Measurements from ENCODE around the gene NFATC3.
"Not testable (repeated sequence)": the region's sequence is repeated elsewhere in the genome, so short reads cannot be mapped to it uniquely, and the experiment has no call there.

The NFATC3 gene

DNA sequence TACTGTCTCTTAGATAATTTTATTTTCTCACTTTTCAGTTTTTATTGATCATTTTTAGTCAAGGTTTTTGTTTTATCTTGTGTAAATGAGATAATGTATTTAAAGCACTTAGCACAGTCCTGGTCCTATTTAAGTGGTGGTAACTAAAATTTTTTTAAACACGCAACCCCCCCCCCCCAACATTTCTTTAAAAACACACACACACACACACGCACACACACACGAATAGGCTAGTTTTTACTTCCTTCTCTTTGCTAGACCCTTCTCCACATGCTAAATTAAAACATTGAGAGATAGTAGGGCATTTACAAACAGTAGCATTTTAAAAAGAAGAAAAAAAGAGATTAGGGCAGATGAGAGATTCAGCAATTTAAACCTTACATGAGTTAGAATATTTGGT lies 5.0 kb downstream of the NFATC3 start:
- DNase-seq: no peak

DNA sequence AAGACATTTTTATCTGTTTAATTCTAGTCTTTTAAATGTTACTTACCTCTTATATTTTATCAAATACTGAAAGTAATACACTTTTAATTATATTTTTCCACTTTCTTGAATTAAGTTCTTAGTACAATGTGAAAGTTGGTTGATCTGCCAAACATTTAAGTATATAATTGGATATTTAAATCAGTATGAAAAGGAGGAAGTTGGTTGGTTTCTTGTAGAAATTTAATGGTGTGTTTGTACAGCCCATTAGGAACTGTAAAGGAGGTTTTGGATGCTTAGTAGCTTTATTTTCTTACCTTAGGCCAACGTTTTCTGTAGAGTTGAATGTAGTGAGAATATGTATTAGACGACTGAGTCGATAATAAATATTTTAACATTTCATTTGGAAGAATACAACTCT lies 5.4 kb downstream of the NFATC3 start:
- no peak for DNase-seq

DNA sequence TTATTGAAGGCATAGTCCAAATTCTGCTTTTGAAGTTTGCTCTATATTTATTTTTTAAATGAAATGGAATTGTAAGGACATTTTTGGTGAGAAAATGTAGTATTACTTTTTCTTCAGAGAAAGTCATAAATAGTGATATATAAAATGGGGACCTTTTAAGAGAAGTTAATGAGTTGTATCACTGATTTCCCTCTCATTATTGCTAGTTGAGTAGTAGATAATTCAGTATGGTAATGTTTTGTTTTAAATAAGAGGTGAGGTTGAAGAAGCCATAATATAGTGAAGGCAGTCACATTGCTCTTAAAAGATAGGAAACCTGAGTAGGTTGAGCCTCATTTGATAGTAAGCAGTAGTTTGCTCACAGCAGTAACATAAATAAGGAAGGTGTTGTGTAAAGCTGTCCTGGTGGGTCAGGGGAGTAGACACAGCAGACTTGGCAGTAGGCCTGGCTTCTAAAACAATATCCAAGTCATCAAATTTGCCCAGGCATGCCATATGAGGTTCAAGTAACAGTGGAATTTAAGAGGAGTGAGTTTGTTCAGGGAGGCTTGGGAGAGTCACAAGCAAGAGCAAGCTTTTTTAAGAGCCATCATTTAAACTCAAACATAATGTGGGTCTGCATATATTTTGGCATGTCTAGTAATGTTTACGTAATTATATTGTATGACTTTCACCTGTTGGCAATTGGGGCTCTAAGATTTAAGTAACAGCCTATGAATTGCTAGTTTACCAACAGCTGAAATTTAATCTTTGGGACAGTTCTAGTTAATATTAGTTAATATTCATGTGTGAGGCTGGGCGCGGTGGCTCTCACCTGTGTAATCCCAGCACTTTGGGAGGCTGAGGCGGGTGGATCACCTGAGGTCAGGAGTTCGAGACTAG lies 6.5 kb downstream of the NFATC3 start:
- no peak for DNase-seq

DNA sequence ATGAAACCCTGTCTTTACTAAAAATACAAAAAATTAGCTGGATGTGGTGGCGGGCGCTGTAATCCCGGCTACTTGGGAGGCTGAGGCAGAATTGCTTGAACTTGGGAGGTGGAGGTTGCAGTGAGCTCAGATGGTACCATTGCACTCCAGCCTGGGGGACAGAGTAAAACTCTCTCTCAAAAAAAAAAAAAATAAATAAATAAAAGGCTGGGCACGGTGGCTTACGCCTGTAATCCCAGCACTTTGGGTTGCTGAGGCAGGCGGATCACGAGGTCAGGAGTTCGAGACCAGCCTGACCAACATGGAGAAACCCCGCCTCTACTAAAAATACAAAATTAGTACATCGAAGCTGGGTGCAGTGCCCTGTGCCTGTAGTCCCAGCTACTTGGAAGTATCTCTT lies 7.1 kb downstream of the NFATC3 start:
- peak; percentile 36 for DNase-seq

DNA sequence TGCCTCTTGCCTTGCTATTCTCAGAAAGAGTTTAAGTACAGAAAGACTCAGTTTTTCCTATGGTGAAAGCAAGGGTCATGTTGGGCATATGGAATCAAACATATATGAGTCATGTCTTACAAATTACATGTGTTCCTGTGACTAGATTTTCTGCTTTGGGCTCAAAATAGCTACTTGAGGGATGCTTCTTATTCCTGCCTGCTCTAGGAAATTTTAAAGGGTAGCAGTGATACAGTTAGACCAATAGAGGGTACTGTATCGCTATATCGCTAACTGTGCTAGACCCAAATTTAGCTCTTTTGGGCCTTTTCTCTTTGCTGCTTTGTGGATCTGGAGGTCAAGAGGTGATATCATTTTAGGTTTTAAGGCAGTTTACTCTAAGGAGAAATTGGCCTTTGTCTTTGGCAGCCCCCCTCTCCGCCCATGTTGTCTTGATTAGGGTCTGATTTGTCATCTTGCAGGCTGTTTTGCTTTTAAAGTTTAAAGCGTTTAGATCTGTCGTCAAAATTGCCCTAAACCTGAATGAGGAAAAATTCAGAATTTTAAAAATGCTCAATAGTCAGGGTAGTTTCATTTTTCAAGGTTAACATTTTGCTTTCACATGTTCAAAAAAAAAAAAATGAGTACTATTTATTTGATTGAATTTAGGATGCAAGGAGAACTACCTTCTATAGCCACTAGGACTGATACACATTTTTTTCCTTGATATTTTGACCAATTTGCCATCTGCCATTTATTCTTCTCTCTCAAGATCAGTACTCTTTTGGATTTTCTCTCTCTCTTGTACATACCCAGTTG lies 8.8 kb downstream of the NFATC3 start:
- no peak for DNase-seq

DNA sequence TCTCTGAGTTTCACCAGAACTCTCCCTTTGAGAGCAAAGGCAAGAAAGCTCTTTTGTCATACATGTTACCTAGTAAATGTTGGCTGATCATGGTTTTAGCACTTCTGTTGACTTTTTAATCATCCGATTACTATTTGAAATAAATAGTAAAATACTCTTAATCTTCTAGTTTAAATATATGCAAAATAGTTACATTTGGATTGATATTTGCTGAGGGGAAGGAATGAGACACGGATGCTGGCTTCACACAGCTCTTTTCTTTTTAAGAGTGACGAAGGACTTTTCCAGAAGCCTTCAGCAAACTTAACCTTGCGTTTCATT lies 9.4 kb downstream of the NFATC3 start:
- no peak for DNase-seq

DNA sequence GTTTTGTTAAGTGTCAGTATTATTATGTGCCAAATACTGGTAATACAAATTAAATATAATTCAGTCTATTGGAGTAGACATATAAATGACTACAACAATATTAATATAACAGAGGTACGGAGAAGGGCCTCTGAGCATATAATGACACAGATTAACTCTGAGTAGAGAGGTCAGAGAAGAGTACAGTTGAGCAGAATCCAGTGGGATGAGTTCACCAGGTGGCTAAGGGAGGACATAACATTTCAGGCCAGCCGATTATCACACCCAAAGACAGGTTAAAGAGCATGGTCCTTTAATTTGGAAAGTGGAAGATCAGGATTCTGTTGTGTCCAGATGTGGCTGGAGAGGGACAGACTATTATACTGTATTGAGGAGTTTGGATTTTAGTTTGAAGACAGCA lies 11.3 kb downstream of the NFATC3 start:
- DNase-seq: no peak

DNA sequence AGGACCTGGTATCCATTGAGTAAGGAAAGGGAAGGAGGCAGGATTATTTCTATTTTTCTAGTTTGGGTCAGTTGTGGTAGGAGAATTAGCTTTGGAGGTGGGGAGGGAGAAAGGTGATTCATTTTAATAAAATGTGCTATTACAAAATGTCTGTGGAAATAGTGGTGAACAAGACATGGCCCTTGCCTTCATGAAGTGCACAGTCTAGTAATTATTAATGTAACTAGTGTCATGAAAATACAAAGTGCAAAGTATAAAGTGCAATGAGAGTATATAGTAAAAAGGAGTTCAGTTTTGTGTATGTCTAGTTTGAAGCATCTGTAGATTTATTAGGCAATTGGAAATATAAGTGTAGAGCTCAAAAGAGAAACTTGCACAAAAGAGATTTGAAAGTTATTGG lies 11.9 kb downstream of the NFATC3 start:
- no peak for DNase-seq

DNA sequence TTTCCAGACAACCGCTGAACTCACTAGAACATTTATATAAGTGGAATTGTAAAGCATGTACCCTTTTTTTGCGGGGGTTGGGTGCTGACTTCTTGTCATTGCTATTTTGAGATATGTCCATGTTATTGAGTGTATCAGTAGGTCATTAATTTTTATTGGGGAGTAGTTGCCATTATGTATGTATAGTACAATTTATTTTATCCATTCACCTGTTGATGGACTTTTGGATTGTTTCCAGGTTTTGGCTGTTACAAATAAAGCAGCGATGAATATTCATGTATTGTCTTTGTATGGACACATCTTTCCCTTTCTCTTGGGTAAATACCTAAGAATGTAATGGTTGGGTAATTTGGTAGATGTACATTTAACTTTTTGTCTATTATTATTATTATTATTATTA lies 12.7 kb downstream of the NFATC3 start:
- no peak for DNase-seq

DNA sequence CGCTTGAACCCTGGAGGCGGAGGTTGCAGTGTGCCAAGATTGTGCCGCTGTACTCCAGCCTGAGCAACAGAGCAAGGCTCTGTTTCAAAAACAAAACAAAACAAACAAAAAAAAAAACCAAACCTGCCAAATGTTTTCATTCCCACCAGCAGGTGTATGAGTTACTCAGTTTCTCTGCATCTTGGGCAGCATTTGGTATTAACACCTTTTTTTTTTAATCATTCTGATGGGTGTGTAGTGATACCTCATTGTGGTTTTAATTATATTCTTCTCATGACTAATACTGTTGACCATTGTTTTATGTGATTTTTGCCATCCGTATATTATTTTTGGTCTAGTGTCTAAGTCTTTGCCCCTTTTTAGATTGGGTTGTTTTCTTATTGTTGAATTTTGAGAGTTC lies 15.3 kb downstream of the NFATC3 start:
- no peak for DNase-seq

DNA sequence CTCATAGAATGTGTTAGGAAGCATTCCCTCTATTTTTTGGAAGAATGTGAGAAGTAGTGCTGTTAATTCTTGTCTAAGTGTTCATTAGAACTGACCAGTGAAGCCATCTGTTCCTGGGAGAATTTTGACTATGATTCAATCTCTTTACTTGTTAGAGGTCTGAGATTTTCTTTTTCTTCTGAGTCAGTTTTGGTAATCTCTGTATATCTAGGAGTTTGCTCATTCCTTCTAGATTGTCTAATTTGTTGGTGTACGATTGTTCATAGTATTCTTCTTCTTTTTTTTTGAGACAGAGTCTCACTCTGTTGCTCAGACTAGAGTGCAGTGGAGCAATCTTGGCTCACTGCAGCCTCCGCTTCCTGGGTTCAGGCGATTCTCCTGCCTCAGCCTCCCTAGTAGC lies 20.4 kb downstream of the NFATC3 start:
- no peak for DNase-seq

DNA sequence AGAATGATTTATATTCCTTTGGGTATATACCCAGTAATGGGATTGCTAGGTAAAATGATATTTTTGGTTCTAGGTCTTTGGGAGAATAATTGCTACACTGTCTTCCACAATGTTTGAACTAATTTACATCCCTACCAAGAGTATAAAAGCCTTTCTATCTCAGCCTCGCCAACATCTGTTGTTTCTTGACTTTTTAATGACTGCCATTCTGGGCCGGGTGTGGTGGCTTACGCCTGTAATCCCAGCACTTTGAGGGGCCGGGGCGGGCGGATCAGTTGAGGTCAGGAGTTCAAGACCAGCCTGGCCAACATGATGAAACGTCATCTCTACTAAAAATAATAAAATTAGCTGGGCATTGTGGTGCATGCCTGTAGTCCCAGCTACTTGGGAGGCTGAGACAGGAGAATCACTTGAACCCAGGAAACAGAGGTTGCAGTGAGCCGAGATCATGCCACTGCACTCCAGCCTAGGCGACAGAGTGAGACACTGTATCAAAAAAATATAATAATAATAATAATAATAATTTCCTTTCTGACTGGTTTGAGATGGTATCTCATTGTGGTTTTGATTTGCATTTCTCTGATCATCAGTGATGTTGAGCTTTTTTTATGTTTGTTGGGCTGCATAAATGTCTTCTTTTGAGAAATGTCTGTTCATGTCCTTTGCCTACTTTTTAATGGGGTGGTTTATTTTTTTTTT lies 22.2 kb downstream of the NFATC3 start:
- not testable (repeated sequence) for DNase-seq

DNA sequence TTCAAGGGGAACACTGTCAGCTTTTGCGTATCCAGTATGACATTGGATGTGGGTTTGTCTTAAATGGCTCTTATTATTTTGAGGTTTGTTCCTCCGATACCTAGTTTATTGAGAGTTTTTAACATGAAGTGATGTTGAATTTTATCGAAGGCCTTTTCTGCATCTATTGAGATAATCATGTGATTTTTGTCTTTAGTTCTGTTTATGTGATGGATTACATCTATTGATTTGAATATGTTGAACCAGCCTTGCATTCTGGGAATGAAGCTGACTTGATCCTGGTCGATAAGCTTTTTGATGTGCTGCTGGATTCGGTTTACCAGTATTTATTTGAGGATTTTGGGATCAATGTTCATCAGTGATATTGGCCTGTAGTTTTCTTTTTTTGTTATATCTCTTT lies 24.0 kb downstream of the NFATC3 start:
- not testable (repeated sequence) for DNase-seq

DNA sequence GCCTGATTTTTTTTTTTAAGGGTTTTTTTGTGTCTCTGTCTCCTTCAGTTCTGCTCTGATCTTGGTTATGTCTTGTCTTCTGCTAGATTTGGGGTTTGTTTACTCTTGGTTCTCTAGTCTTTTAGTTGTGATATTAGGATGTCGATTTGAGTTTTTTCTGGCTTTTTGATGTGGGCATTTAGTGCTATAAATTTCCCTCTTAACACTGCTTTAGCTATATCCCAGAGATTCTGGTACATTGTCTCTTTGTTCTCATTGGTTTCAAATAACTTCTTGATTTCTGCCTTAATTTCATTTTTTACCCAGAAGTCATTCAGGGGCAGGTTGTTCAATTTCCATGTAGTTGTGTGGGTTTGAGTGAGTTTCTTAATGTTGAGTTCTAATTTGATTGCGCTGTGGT lies 25.4 kb downstream of the NFATC3 start:
- DNase-seq: not testable (repeated sequence)

DNA sequence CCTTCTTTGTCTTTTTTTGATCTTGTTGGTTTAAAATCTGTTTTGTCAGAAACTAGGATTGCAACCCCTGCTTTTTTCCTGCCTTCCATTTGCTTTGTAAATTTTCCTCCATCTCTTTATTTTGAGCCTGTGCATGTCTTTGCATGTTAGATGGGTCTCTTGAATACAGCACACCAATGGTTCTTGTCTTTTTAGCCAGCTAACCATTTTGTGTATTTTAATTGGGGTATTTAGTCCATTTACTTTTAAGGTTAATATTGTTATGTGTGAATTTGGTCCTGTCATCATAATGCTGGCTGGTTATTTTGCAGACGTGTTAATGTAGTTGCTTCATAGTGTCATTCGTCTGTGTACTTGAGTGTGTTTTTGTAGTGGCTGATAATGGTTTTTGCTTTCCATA lies 26.2 kb downstream of the NFATC3 start:
- DNase-seq: no peak

DNA sequence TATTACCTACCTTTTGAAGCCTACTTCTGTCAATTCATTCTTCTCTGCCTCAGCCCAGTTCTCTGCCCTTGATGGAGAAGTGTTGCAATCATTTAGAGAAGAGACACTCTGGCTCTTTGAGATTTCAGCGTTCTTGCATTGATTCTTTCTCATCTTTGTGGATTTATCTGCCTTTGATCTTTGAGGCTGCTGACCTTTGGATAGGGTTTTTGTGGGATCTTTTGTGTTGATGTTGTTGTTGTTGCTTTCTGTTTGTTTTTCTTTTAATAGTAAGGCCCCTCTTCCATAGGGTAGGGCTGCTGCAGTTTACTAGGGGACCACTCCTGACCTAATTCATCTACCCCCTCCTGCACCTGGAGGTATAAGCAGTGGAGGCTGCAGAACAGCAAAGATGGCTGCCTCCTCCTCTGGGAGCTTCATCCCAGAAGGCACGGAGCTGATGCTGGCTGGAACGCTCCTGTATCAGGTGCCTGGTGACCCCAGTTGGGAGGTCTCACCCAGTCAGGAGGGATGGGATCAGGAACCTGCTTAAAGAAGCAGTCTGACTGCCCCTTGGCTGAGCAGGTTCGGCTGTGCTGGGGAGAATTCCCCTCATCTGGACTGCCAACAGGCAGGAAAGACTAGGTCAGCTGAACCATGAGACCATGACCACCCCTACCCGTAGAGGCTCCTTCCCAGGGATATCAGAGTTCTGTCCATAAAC lies 28.0 kb downstream of the NFATC3 start:
- DNase-seq: no peak

DNA sequence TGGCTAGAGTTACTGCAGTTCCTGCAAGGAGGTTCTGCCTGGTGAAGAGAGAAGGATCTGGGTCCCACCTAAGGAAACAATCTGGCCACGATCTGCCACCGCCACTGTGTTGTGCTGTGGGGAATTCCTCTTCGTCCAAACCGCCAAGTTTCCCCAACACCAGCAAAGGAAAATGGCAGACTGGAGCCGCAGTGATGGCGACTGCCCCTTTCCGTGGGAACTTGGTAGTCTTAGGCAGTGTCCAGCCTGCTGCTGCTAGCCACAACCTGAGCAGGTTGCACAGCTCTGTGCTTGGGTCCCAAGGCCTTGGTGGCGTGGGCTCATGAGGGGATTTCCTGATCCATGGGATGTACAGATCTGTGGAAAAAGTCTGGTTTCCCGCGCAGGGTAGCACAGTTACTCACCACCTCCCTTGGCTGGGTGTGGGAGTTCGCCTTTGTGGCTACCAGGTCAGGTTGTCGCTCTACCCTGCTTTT lies 28.6 kb downstream of the NFATC3 start:
- DNase-seq: no peak

DNA sequence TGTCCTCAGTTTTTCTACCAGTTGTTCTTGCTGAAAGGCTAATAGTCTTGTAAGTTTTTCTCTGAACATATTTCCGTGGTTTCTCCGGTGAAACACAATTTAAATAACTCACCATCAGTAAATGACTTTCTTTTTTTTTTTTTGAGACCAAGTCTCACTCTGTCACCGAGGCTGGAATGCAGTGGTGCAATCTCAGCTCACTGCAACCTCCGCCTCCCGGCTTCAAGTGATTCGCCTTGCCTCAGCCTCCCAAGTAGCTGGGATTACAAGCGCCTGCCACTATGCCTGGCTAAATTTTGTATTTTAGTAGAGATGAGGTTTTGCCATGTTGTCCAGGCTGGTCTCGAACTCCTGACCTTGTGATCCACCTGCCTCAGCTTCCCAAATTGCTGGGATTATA lies 29.8 kb downstream of the NFATC3 start:
- not testable (repeated sequence) for DNase-seq

DNA sequence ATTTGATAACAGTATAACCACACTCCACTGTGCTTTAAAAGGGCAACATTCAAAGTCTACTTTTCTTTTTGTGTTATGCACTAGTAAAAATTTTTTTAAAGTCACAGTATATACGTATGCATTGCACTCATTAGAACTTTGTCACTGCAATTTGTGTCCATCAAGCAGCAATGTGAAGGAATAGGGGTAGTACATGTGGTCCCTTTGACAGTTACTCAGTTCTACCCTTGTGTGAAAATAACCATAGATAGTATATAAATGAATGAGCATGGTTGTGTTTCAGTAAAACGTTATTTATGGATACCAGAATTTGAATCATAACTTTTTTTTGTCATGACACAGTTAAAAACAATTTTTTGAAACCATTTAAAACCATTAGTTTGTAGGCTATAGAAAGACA lies 30.7 kb downstream of the NFATC3 start:
- no peak for DNase-seq

DNA sequence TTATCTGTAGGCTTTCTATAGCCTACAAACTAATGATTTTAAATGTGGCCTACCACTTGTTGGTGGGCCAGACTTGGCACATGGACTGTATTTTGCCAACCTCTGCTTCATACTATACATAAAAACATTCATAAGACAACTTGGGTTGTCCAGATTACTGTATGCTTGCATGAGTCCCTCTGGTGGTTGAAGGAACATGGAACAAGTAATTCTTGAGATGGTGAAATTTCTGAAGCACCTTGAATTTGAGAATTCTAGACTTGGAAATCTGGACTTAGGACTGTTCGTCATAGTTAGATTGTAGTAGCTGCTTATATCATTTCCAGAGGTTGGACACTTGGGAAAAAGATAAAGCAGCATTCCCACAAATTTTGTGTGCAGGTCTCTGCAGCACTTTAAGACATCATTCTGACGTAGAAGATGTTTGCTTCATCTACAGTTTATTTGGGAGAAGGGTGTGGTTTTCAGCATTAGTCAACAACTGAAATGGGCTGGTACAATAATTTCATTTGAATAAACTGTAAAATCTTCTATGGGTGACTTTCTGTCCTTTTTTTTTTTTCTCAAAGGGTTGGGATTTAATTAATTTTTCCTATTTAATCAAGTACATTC lies 31.2 kb downstream of the NFATC3 start:
- DNase-seq: no peak

DNA sequence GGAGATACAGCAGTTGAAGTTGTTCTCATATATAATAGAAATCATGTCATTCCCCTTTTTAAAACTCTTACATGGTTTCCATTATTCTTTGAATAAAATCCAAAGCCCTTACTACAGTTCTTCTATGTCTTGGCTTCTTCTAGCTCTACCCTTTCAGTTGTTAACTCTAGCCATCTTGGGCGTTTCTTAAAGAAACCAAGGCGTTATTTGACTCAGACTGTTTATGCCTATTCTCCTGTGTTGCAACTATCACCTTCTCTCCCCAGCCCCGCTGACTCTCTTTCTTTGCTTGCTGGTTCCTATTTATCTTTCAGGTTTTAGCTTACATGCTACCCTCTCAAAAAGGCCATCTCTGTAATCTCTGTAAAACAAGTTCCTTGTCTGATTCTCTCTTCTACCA lies 32.7 kb downstream of the NFATC3 start:
- no peak for DNase-seq

DNA sequence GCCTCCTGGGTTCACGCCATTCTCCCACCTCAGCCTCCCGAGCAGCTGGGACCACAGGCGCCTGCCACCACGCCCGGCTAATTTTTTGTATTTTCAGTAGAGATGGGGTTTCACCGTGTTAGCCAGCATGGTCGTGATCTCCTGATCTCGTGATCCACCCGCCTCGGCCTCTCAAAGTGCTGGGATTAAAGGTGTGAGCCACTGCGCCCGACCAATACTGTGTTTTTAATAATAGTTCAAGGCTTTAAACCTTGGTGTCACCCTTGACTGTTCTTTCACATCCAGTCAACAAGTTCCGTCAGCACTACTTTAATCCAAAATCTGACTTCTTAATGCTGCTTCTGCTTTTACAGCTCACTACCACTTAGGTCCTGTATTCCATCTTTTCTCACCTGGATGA lies 33.8 kb downstream of the NFATC3 start:
- DNase-seq: not testable (repeated sequence)

DNA sequence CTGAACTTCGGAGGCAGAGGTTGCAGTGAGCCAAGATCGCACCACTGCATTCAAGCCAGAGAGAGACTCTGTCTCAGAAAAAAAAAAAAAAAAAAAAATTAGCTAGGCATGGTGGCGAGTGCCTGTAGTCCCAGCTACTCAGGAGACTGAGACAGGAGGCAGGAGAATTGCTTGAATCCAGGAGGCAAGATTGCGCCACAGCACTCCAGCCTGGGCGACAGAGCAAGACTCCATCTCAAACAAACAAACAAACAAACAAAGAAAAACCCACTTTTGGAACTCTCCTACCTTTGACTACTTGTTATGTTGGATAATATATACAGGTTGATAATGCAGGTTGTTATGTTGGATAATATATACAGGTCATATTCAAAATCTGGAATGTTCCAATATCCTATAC lies 35.3 kb downstream of the NFATC3 start:
- DNase-seq: not testable (repeated sequence)

Measured in activated effector memory CD4-positive, alpha-beta T cell treated with anti-CD3 and anti-CD28 coated beads, Interleukin-2, amount 50 U/mL, for 16 hours (primary cell).